Left cardiac atrium (tissue), 4 donors: ENCODE data around the gene EXOC8. TPM values are rescaled to one million over a fixed set of nuclear protein-coding genes. Genes with fewer than 3 reads are reported as not detected.
A peak's percentile ranks its signal among the peaks of the same experiment; 100 is the strongest.

Source experiments
- ATAC-seq, 2 donors: fragments of 200-7000 bp; cut with Tn5 transposase; one replicate each; pipeline ENCODE4 v1.9.1; 2020; ENCODE audit warnings: mild to moderate bottlenecking in 2 of 2, moderate library complexity in 2 of 2
- DNase-seq: peaks from one replicate; pipeline ENCODE4 v3.0.0-alpha.2; 2020
- intact Hi-C, 2 donors: fragments of 100-400 bp; cut with DNase I; formaldehyde crosslinking; loops; one replicate each; pipeline versions ENCODE4 v1.14.1 to v1.15.1; 2022 to 2023
- total RNA-seq, 2 donors: library from RNA; stranded (reverse); fragmentation: NEBNext Ultra II Directional; extraction: Animal tissue kit (Norgen Biotek cat#: 25700); gene quantifications; one replicate each; pipeline ENCODE4 v1.2.1, GENCODE V29; 2021
- donor health status: DM: no; HTN: yes; CAD: no.
- donor health status: DM: no; HTN: yes; CAD: no; lungs with severe emphysema.
- donor health status: DM: yes; HTN: yes; CAD: no.
- donor health status: Dilated cardiomyopathy.

The EXOC8 gene
- total RNA-seq, 2 donors from 2014 or later = 12.0 to 17.0 TPM

DNA sequence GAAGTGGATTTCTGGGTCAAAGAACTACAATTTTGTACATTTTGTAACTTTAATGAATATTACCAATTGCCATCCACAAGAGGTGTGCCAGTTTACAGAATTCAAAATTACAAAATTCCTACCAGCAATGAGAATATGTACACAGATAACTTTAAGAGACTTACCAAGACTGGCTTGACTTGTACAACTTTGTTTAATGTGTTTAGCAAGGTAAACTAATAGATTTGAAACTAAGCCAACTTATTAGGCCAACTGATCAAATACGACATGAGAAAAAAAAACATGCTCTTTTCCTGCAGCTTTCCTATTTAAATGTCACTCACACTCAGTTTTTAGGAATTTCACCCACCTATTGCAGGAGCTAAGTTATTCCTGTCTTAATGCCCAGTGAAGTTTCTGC, 11.4 kb downstream of the EXOC8 start:
- DNase-seq (no peak), ATAC-seq (no peak)
- intact Hi-C loops = no loop called here

DNA sequence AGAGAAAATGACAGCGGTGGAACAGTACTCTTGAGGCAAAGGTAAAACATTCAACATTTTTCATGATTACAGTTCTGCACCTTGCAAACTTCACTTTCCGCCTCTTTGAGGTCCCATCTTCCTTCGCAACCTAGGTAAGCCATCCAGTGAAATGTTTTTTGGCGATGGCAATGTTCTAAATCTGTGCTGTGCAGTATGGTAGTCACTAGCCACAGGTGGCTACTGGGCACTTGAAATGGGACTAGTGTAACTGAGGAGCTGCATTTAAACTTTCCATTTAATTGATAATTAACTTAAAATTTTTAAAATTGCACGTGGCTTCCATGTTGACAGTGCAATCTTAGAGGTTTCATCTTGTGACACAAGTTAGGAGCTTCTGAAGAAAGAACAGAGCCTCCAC, 13.0 kb downstream of the EXOC8 start:
- ATAC-seq = no peak
- no peak for DNase-seq
- intact Hi-C loops = no loop called here

DNA sequence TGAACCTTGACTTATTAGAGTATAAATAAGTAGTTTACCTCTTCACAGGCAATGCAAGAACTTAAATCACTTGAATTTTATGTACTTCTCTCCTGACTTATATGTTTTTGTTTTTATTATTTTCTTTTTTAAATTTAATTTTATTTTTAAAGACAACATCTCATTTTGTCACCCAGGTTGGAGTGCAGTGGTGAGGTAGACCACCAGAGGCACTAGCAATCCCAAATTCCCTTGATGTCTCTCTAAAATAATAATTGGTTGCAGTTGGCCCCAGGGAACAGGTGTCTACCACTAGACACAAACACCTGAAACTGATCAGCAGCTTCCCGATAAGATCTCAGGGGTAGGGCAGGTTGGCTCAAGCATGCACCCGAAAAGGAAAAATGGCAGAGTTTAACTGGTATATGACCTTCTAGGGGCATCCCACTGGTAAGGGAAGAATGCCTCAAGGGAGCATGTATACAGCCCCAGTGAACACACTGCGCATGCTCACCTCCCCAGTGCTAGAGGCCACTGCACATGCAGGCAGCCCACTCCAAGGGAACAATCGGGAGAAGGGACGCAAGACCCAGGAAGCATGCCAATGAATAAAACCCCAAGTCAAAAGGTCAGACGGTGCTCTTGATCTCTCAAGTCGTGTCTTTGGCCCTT, 14.6 kb downstream of the EXOC8 start:
- DNase-seq (no peak), ATAC-seq (no peak)
- intact Hi-C loops = no loop called here

DNA sequence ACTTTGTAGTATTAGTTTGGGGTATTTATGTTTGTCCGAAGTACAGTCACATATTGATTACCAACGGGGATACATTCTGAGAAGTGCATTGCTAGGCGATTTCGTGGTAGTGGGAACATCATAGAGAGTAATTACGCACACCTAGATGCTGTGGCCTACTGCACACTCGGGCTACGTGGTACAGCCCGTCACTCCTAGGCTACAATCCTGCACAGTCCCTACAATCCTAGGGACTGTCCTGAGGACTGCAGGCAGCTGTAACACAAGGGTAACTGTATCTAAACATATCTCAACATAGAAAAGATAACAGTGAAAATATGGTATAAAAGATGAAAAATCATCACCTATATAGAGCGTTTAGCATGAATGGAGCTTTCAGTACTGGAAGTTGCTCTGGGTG, 18.6 kb downstream of the EXOC8 start:
- DNase-seq (no peak), ATAC-seq (no peak)
- intact Hi-C loops = no loop called here

DNA sequence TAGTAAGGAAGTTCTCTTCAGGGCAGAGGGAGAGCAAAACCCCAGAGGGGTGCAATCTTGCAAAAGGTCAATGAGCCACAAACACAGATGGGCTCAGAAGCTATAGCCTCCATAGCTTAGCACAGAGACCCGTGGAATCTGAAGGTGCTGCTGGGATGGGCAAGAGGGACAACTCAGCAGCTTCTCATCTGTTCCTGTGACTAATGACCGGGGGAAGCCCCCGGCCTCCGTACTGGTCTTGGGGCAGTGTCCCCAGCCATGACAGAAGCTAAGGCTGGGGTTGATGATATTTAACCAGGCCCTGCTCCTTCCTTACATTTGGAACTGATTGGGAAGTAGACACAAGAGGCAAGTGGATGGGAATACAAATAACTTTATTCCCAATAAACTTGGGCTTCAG, 19.1 kb downstream of the EXOC8 start:
- intact Hi-C loops = no loop called here
- ATAC-seq (no peak), DNase-seq (no peak)

DNA sequence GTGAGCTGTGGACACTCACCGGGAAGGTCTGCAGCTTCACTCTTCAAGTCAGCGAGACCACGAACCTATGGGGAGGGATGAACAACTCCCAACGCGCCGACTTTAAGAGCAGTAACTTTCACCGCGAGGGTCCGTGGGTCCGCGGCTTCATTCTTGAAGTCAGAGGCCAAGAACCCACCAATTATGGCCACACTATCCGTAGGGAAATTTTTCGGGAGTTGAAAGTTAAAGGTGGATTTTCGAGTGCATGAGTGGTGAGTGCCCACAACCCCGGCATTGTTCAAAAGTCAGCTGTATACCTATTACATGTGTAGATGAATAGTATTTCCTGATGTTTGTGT, 19.7 kb downstream of the EXOC8 start:
- no peak for ATAC-seq

DNA sequence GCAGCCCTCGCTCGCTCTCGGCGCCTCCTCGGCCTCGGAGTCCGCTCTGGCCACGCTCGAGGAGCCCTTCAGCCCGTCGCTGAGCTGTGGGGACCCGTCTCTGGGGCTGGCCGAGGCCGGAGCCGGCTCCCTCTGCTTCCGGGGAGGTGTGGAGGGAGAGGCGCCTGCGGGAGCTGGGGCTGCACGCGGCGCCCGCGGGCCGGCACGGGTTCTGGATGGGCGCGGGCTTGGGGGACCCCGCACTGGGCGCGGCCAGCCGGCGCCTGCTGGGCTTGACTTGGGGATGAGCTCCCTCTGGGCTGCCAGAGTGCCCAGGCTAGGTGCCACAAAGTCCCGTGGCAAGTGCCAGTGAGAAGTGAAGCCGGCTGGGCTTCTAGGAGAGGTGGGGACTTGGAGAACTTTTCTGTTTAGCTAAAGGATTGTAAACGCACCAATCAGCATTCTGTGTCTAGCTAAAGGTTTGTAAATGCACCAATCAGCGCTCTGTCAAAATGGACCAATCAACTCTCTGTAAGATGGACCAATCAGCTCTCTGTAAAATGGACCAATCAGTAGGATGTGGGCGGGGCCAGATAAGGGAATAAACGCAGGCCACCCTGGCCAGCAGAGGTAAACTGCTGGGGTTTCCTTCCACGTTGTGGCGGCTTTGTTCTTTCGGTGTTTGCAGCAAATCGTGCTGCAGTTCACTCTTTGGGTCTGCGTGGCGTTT, 20.2 kb downstream of the EXOC8 start:
- intact Hi-C loops = no loop called here
- ATAC-seq (no peak), DNase-seq (no peak)

More for the DNA sequence above, 19.7 kb downstream of the EXOC8 start:
- no peak for DNase-seq
- intact Hi-C loops = no loop called here

DNA sequence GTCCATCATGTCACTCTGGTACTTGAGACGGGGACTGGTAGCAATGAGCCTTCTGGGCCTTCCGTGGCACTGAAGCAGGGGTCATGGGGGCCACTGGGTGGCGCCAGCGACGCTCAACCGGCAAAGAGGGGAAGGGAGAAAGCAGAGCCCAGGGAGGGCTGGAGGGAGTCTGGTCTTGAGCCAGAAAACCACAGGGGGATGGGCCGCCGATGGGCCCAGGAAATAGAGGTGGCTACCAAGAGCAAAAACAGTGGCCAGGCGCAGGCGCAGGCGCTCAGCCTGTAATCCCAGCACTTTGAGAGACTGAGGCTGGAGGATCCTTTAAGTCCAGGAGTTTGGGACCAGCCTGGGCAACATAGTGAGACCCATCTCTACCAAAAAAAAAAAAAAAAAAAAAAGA, 21.8 kb downstream of the EXOC8 start:
- ATAC-seq (peak in 1 of 2 donors; percentile 63), DNase-seq (peak; percentile 38)
- intact Hi-C loops = no loop called here

DNA sequence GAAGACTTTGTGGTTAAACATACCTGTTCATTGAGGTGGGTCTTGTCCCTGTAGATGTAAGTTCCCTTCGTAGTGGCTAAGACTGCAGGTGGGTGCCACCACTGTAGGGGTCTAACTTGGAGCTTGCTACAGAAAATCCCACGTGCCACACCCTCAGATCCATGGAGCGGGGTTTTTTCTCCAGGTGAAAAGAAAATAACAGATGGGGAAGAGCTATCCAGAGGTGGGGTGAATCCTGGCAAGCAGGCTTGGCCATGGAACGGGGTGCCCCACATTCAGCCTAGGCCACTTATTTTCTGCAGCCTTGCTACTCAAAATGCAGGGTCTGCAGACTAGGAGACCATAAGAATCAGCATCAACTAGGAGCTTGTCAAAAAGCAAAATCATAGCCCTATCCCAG, 24.0 kb downstream of the EXOC8 start:
- ATAC-seq (no peak), DNase-seq (no peak)
- intact Hi-C loops = no loop called here

DNA sequence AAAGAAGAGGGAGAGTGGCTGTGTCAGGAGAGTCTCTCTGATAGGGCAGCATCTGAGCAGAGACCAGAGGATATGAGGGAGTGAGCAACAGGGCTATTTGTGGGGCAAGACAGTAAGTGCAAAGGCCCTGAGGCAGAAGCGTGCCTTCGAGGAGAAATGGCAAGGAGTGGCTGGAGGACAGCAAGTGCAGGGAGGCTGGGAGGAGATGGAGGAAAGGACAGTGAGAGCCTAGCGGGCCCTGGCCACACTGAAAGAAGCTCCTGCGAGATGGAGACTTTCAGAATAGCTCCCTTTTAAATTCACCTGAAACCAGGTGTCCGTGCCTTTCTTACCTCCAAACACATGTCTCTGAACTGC, 25.2 kb downstream of the EXOC8 start:
- DNase-seq (no peak), ATAC-seq (no peak)
- intact Hi-C loops = no loop called here

DNA sequence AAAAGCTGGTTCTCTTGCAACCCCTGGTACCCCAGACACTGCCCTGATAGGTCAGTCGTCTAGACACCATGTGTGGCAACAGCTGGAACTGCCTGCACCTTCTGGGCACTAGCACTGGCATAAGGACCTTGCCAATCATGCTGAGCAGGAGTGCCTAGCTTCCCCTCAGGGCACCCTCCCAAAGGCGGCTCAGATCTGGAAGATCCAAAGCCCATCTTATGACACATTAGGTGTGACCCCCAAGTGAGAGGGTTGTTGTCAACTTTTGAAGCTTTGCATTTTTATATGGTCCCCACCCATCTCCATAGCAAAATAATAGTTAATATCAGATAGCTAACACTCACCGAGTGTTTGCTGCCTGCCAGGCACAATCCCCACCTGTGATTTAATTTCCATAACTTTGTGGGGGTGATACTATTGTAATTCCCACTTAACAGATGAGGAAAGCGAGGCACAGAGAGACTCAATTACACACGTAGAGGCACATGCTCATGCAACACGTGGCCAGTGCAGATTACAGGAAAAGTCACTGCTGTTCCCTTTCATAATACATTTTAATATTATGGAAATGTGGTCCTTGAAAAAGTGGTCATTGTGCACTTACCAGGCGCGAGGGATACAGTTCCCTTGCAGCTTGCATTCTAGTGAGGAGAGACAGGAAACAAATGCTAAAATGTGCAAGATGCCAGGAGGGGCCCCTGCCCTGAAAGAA, 25.8 kb downstream of the EXOC8 start:
- DNase-seq (no peak), ATAC-seq (no peak)
- intact Hi-C loops = no loop called here

DNA sequence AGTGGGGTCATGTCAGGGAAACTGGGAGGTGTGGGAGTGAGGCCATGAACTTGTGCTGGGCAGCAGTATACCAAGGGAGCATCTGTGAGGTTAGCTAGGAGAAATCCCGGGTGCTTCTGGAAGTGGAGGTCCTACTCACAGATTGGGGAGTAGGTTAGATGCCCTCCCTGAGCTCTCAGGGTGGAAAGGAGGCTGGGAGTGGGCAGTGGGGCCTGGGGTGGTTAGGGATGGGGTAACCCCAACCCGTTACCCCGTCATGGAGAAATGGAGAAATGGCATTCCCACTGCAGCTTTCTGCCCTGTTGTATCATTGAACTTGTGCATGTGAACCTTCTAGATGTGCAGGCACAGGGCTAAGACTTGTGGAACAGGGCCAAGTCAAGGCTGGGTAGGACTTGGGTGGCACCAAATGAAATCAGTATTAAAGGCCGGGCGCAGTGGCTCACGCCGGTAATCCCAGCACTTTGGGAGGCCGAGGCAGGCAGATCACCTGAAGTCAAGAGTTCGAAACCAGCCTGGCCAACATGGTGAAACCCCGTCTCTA, 27.2 kb downstream of the EXOC8 start:
- no peak for DNase-seq
- intact Hi-C loops = no loop called here
- no peak for ATAC-seq

DNA sequence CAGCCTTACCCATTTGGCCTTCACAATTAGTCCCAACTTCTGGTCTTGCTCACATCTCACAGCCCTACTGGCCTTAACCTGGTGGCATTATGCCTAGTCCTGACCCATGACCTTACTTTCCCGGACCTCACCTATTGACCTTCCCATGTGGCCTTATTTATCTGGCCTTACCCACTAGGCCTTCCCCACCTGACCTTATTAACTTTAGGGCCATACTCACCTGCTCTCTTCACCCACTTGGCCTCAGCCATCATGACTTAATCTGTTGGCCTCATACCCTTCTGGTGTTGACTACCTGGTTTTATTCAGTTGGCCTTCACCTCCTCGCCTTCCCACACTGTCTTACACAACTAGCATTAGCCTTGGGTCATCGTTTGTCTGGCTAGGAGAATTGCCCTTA, 35.7 kb downstream of the EXOC8 start:
- ATAC-seq (no peak), DNase-seq (no peak)
- intact Hi-C loops = no loop called here

DNA sequence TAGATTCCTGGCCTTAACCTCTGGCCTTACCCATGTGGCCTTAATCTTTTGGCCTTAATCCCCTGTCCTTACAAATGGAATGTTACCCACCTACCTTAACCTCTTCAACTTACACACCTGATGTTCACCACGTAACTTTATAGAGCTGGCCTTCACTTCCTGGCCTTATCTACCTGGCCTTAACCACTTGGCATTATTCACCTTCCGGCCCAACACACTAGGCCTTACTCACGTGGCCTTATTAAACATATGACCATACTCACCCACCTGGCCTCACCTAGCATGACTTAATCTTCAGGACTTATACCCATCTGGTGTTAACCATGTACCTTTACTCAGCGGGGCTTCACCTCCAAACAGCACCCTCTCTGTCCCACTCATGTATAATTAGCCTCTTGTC, 41.7 kb downstream of the EXOC8 start:
- intact Hi-C loops = no loop called here
- DNase-seq (no peak), ATAC-seq (no peak)

DNA sequence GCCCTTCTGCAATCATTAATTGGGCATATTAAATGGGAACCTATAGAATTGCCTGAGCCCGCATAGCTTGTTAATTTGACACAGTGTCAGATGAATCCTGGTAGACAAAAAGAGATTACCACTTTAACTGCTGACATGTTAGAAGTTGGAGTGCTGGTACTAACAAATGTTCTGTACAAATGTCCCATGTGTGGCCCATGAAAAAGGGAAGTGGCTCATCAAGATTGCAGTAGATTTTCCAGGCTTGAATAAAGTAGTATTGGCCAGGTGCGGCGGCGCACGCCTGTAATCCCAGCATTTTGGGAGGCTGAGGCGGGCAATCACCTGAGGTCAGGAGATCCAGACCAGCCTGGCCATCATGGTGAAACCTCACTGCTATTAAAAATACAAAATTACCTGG, 51.0 kb downstream of the EXOC8 start:
- ATAC-seq (no peak), DNase-seq (no peak)
- intact Hi-C loops = no loop called here

DNA sequence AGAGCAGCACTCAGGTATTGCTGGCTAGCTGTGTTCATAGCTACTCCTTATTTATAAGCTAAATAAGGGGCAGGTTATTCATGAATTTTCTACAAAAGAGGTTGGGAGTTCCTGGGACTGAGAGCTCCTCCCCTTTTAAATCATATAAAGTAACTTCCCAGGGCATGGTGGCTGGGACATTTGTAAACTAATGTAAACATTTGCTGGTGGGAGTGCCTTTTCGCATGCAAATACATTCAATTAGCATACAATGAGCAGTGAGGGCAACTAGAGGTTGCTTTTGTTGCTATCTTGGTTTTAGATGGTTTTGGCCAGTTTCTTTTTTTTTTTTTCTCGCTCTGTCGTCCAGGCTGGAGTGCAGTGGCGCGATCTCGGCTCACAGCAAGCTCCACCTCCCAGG, 53.2 kb downstream of the EXOC8 start:
- ATAC-seq = no peak

More for the DNA sequence above, 53.2 kb downstream of the EXOC8 start:
- intact Hi-C loops = no loop called here
- no peak for DNase-seq

Other genes starting within 250 kb of the EXOC8 start
- gene TRIM67, start 175.8 kb downstream of the EXOC8 start, total RNA-seq = under 1 TPM; 0.12 to 0.16 TPM
- 10 to 100 TPM; 43.7 to 46.8 TPM for gene GNPAT, start 96.6 kb downstream of the EXOC8 start, total RNA-seq
- gene SPRTN, start 441 bp upstream of the EXOC8 start, total RNA-seq = 1 to 10 TPM; 6.8 to 7.7 TPM
- gene EGLN1, start 84.4 kb upstream of the EXOC8 start, total RNA-seq = 10 to 100 TPM; 53.6 to 85.0 TPM
- gene TSNAX, start 190.8 kb upstream of the EXOC8 start, total RNA-seq = 10 to 100 TPM; 27.8 to 44.0 TPM